GM12874 (cell line): Measurements from ENCODE around the gene RREB1.

ENCODE experiments used
- CTCF ChIP-seq: IDR thresholded peaks from 2 replicates; pipeline ENCODE4 v1.5.1; 2011; ENCODE audit warnings: low read depth, mild to moderate bottlenecking, control low read depth, low read length, moderate library complexity; ENCODE audit not compliant: insufficient read depth

The RREB1 gene

GRCh38 chr6:7241160-7241559 lies 133.4 kb downstream of the RREB1 start:
- TF ChIP-seq CTCF, result no peak

- no peak for TF ChIP-seq CTCF
These were observed 134.2 kb downstream of the RREB1 start for GRCh38 chr6:7241709-7242645.

- no peak for TF ChIP-seq CTCF
These were observed 135.0 kb downstream of the RREB1 start for GRCh38 chr6:7242835-7243178.

GRCh38 chr6:7243179-7243981 lies 135.6 kb downstream of the RREB1 start:
- TF ChIP-seq CTCF, result peak; percentile 77

- no peak for TF ChIP-seq CTCF
These were observed 138.1 kb downstream of the RREB1 start for GRCh38 chr6:7245668-7246393.

GRCh38 chr6:7246401-7247178 lies 138.8 kb downstream of the RREB1 start:
- no peak for TF ChIP-seq CTCF
